EL (cell line): ENCODE results near the gene PFKFB1.
A peak's percentile ranks its signal among the peaks of the same experiment; 100 is the strongest.

ENCODE experiments used
- DNase-seq: peaks from one replicate; pipeline ENCODE4 v3.0.0-alpha.2; 2016

PFKFB1 gene

DNA sequence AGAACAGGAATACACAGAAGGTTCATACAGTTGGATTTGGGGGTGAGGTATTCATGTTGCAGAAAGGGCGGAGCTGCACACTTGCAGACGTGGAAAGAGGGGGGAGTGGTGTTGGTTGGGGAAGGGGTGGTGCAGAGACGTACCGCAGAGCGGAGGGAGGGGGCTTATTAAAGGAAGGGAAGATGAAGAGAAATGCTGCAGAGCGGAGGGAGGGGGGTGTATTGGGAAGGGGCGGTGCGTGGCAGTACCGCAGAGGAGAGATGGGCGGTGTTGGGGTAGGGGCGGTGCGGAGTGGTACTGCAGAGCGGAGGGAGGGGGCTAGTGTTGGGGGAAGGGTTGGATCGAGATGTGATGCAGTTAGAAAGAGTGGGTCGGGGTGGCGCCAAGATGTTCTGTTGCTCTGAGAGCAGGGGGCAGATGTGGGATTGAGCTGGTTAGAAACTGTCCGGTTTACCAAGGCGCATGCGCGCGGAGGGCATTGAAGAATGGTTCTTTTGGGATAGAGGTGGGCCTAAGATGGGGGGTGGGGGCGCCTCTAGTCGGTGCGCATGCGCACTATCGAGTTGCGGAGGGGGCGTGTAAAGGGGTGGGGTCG lies 72.5 kb downstream of the PFKFB1 start:
- peak; percentile 44 for DNase-seq

DNA sequence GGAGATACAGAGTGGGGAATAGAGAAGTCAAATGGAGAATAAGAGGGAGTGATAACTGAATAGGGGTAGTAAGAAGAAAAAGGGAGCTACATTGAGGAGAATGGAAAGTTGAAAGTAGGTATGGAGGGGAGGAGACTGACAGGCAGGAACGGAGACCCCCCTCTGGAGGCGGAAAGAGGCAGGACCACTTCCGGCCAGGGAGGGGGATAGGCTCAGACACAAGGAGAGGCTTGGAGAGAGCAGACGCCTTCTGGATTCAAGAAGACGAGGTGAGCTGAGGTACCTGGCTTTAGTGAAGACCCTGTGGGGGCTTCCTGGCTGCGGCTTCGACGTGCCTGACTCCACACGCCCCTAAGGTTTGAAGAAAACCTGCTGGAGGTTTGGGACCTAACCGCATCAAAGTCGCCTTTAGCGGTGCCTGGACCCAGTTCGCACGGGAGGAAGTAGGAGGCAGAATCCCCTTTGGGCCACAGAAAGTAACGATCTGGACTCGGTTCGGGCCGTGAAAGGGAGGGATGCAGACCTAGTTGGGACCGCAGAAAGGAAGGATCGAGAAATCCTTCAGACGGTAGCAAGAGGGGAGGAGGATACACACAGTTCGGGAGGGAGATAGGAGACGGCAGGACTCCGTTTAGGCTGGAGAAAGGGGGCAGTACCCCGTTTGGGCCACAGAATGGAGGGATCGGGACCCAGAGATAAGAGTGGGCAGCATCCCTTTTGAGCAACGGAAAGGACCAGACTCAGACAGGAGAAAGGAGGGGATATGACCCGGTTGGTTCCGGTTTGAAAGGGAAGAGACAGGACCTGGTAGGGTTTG lies 73.2 kb downstream of the PFKFB1 start, which contains the start of gene TRO:
Gene TRO (plus strand): TSS at position 215 of the 817 bp plus-strand sequence. CDS start 1,423 bp downstream, outside the sequence.
- peak; percentile 1 for DNase-seq

- DNase-seq, result no peak
Observed at GRCh38 chrX:54909941-54910340, 84.0 kb downstream of the PFKFB1 start.

DNA sequence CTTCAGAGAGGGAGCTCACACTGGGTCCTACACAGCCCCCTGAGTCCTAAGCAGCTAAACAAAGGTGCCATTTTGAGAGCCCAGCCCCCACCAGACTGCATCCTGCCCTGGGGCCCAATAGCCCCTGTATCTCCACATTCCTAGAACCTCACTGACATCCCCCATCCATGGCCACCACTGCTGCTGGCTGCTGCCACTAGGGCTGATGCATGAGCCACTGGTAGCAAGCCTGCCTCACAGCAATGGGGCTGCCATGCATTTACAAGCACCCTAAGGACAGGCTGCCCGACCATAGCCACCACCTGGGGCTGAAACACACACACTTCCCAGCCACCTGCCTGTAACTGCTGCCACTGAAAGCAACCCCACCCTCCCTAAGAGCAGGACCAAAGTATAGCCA lies 99.8 kb downstream of the PFKFB1 start:
- no peak for DNase-seq

- DNase-seq, result peak; percentile 18
Observed at GRCh38 chrX:54891573-54891972, 102.4 kb downstream of the PFKFB1 start.

DNA sequence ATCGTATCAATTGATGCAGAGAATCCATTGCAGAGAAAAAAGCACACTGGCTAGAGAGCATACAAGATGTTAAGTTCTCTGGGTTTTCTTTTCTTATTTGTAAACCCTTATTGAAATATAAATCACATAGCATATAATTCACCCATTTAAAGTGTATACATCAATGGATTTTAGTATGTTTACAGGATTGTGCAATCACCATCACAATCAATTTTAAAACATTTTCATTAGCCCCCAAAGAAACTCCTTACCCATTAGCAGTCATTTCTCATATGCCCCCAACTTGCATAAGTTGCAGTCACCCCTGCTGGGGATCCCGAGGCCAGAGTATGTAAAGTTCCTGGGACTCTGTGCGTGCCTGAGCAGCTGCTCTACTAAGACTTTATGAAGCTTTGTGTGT lies 108.2 kb downstream of the PFKFB1 start:
- no peak for DNase-seq
